H9 (cell line): ENCODE measurements around the gene FAM171A1. TPM values are rescaled to one million over a fixed set of nuclear protein-coding genes. Genes with fewer than 3 reads are reported as not detected.

Experiments used
- DNase-seq: peaks from one replicate; pipeline ENCODE4 v3.0.0-alpha.2; 2017
- H2AFZ ChIP-seq: one replicate; pipeline ENCODE4 v1.6.1; 2013; ENCODE audit warnings: mild to moderate bottlenecking, low read length, control low read depth, moderate library complexity
- H2AK5ac ChIP-seq: 2 replicates; pipeline ENCODE4 v1.6.1; 2013; ENCODE audit warnings: low read length, control low read depth, mixed read lengths; ENCODE audit not compliant: insufficient read length
- H2BK120ac ChIP-seq: one replicate; pipeline ENCODE4 v1.6.1; 2013; ENCODE audit warnings: low read depth, mild to moderate bottlenecking, low read length, control low read depth, inconsistent platforms; ENCODE audit not compliant: poor library complexity, severe bottlenecking
- H2BK12ac ChIP-seq: 2 replicates; pipeline ENCODE4 v1.6.1; 2013; ENCODE audit warnings: low read length, control low read depth, mixed read lengths, low read depth; ENCODE audit not compliant: insufficient read length
- H2BK15ac ChIP-seq: 2 replicates; pipeline ENCODE4 v1.6.1; 2013; ENCODE audit warnings: low read depth, low read length, control low read depth
- H2BK20ac ChIP-seq: one replicate; pipeline ENCODE4 v1.6.1; 2013; ENCODE audit warnings: low read depth, mild to moderate bottlenecking, low read length, control low read depth, inconsistent platforms; ENCODE audit not compliant: poor library complexity, severe bottlenecking
- H2BK5ac ChIP-seq: 2 replicates; pipeline ENCODE4 v1.6.1; 2013; ENCODE audit warnings: low read length, control low read depth, mixed read lengths; ENCODE audit not compliant: insufficient read length
- H3K14ac ChIP-seq: 2 replicates; pipeline ENCODE4 v1.6.1; 2013; ENCODE audit warnings: low read length, control low read depth; ENCODE audit not compliant: insufficient read depth
- H3K18ac ChIP-seq: 2 replicates; pipeline ENCODE4 v1.6.1; 2013; ENCODE audit warnings: low read depth, mild to moderate bottlenecking, mixed read lengths, low read length, control low read depth; ENCODE audit not compliant: insufficient read length
- H3K23ac ChIP-seq: 2 replicates; pipeline ENCODE4 v1.6.1; 2013; ENCODE audit warnings: low read length, control low read depth, mixed read lengths, low read depth; ENCODE audit not compliant: insufficient read length
- H3K23me2 ChIP-seq: 2 replicates; pipeline ENCODE4 v1.6.1; 2013; ENCODE audit warnings: low read depth, mild to moderate bottlenecking, mixed read lengths, low read length, control low read depth; ENCODE audit not compliant: insufficient read length, poor library complexity, severe bottlenecking
- H3K27ac ChIP-seq: 2 replicates; pipeline ENCODE4 v1.5.1; 2013; ENCODE audit warnings: low read length, control low read depth, mixed read lengths, low read depth; ENCODE audit not compliant: insufficient read length
- H3K27me3 ChIP-seq: 2 replicates; pipeline ENCODE4 v1.6.1; 2013; ENCODE audit warnings: low read length, control low read depth, inconsistent platforms; ENCODE audit not compliant: insufficient read depth
- H3K4ac ChIP-seq: 2 replicates; pipeline ENCODE4 v1.6.1; 2013; ENCODE audit warnings: low read depth, mild to moderate bottlenecking, control low read depth, inconsistent platforms, low read length, moderate library complexity
- H3K4me1 ChIP-seq: 2 replicates; pipeline ENCODE4 v1.6.1; 2013; ENCODE audit warnings: low read length, control low read depth, inconsistent platforms; ENCODE audit not compliant: insufficient read depth
- H3K4me2 ChIP-seq: 2 replicates; pipeline ENCODE4 v1.6.1; 2013; ENCODE audit warnings: low read length, control low read depth, mixed read lengths; ENCODE audit not compliant: insufficient read length, insufficient read depth
- H3K56ac ChIP-seq: 2 replicates; pipeline ENCODE4 v1.6.1; 2013; ENCODE audit warnings: low read depth, mild to moderate bottlenecking, mixed read lengths, low read length, control low read depth; ENCODE audit not compliant: insufficient read length
- H3K79me1 ChIP-seq: 2 replicates; pipeline ENCODE4 v1.6.1; 2013; ENCODE audit warnings: low read depth, mild to moderate bottlenecking, moderate library complexity, low read length, control low read depth, inconsistent platforms; ENCODE audit not compliant: insufficient read depth, poor library complexity, severe bottlenecking
- H3K79me2 ChIP-seq: 2 replicates; pipeline ENCODE4 v1.6.1; 2013; ENCODE audit warnings: low read length, control low read depth, inconsistent platforms; ENCODE audit not compliant: insufficient read depth
- H3K9ac ChIP-seq: 2 replicates; pipeline ENCODE4 v1.6.1; 2013; ENCODE audit warnings: low read length, control low read depth, mixed read lengths; ENCODE audit not compliant: insufficient read length; ENCODE audit errors: extremely low read depth
- H3K9me3 ChIP-seq: one replicate; pipeline ENCODE4 v1.6.1; 2013; ENCODE audit warnings: low read depth, low read length, inconsistent platforms; ENCODE audit not compliant: control insufficient read depth
- H3T11ph ChIP-seq: one replicate; pipeline ENCODE4 v1.6.1; 2013; ENCODE audit warnings: mild to moderate bottlenecking, low read length, control low read depth, inconsistent platforms
- H4K20me1 ChIP-seq: one replicate; pipeline ENCODE4 v1.6.1; 2013; ENCODE audit not compliant: control insufficient read depth, insufficient read length, insufficient read depth
- H4K5ac ChIP-seq: 2 replicates; pipeline ENCODE4 v1.6.1; 2013; ENCODE audit warnings: low read depth, mild to moderate bottlenecking, mixed read lengths, low read length, control low read depth; ENCODE audit not compliant: insufficient read length
- H4K8ac ChIP-seq: replicated peaks from 2 replicates; pipeline ENCODE4 v1.6.1; 2013; ENCODE audit warnings: low read length, control low read depth, mixed read lengths, low read depth; ENCODE audit not compliant: insufficient read length
- H4K91ac ChIP-seq: 2 replicates; pipeline ENCODE4 v1.6.1; 2013; ENCODE audit warnings: low read depth, mild to moderate bottlenecking, moderate library complexity, mixed read lengths, low read length, control low read depth; ENCODE audit not compliant: insufficient read length
- H3K27ac Mint-ChIP-seq, 3 experiments: 2 replicates in 2 of 3; 3 replicates in 1 of 3; pipeline ENCODE4 v1.8.0; 2020 to 2021; ENCODE audit warnings: mixed read lengths in 3 of 3, mild to moderate bottlenecking in 1 of 3, moderate library complexity in 1 of 3
- H3K27me3 Mint-ChIP-seq: 2 replicates; pipeline ENCODE4 v1.8.0; 2021; ENCODE audit warnings: low read depth, mild to moderate bottlenecking, moderate library complexity, mixed read lengths
- H3K36me3 Mint-ChIP-seq, 3 experiments: 2 replicates in 2 of 3; 3 replicates in 1 of 3; pipeline ENCODE4 v1.8.0; 2020 to 2021; ENCODE audit warnings: low read depth in 3 of 3, mixed read lengths in 3 of 3; ENCODE audit not compliant: insufficient read depth in 1 of 3
- H3K4me1 Mint-ChIP-seq, 2 experiments: 2 replicates each; pipeline ENCODE4 v1.8.0; 2020; ENCODE audit warnings: mixed read lengths in 2 of 2
- H3K4me3 Mint-ChIP-seq, 2 experiments: 2 replicates in 1 of 2; 3 replicates in 1 of 2; pipeline ENCODE4 v1.8.0; 2020 to 2021; ENCODE audit warnings: mild to moderate bottlenecking in 2 of 2, mixed read lengths in 2 of 2, moderate library complexity in 1 of 2
- H3K9me3 Mint-ChIP-seq, 2 experiments: 2 replicates in 1 of 2; 3 replicates in 1 of 2; pipeline ENCODE4 v1.8.0; 2020; ENCODE audit warnings: mild to moderate bottlenecking in 2 of 2, mixed read lengths in 2 of 2, moderate library complexity in 1 of 2
- CTCF ChIP-seq: fragments of 200-600 bp; sonication (generic); conservative IDR thresholded peaks from 3 replicates; pipeline ENCODE4 v1.8.0; 2021; ENCODE audit warnings: antibody characterized with exemption, mild to moderate bottlenecking
- WGBS: extraction: QIAGEN DNeasy Blood & Tissue Kit; methylation state at CpG from one replicate; pipeline ENCODE4 v1.1.7; 2013; ENCODE audit warnings: missing lambda C conversion rate, low lambda C conversion rate, mixed read lengths; ENCODE audit not compliant: insufficient read length; ENCODE audit errors: extremely low coverage; 5-methylcytosine and 5-hydroxymethylcytosine counted together
- total RNA-seq: library from RNA; stranded (reverse); gene quantifications from 2 replicates; pipeline ENCODE4 v1.2.1, GENCODE V29; 2021

The FAM171A1 gene
- total RNA-seq, 1 experiment from 2014 or later = 37.4 TPM

DNA sequence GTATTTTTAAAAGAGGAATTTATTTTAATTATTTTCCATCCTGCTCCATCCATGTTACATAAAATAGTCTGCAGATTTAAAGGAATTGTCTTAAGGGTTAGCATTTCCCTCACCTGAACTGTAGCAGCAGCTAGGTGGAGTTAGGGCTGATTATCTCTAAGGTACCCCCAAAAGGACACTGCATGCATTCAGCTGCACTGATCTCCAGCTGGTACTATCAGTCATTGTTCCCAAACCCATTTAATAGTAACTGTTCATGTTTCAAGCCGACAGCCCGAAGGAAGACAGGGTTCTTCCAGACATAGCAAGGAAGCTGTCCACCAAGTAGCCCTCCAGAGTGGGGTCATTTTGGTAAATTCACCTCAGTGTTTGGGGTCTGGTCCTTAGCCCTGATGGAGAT lies 48.7 kb downstream of the FAM171A1 start:
- WGBS = no CpG with 5 or more reads among the region's 2 CpGs
- Histone ChIP-seq H3T11ph (no peak overlapping the region), H4K8ac (no peak overlapping the region), H3K4me2 (no peak overlapping the region), H2AK5ac (no peak overlapping the region), H3K4ac (no peak overlapping the region), H2BK5ac (no peak overlapping the region), H2BK12ac (no peak overlapping the region), H3K23ac (no peak overlapping the region), H3K56ac (no peak overlapping the region), H2BK15ac (no peak overlapping the region), H2BK120ac (no peak overlapping the region), H3K18ac (no peak overlapping the region), H3K4me1 (0 out of 2 replicates have a peak, but pooled peaks cover 4% of the 10 kb centered on the region), H3K14ac (no peak overlapping the region), H4K5ac (no peak overlapping the region), H3K27ac (no peak overlapping the region), H2AFZ (no peak overlapping the region), H3K9ac (no peak overlapping the region), H4K20me1 (no peaks in the 10 kb centered on the region), H3K23me2 (no peaks in the 10 kb centered on the region), H3K79me2 (no peaks in the 10 kb centered on the region), H2BK20ac (no peak overlapping the region), H3K9me3 (no peaks in the 10 kb centered on the region), H3K79me1 (no peaks in the 10 kb centered on the region), H4K91ac (no peak overlapping the region), H3K27me3 (no peaks in the 10 kb centered on the region)
- no peaks in the 10 kb centered on the region for H3K9me3 Mint-ChIP-seq
- no peaks in the 10 kb centered on the region for H3K27me3 Mint-ChIP-seq
- TF ChIP-seq CTCF = no peak
- H3K4me3 Mint-ChIP-seq = no peak overlapping the region
- H3K27ac Mint-ChIP-seq = no peak overlapping the region
- H3K4me1 Mint-ChIP-seq = peaks cover 8 to 15% of the 10 kb centered on the region in 2 experiments
- H3K36me3 Mint-ChIP-seq = no peaks in the 10 kb centered on the region; a peak in 3 of 7 replicates
- DNase-seq = no peak
